Measurements from ENCODE around the gene DPF1.
"Not testable (repeated sequence)": the region's sequence is repeated elsewhere in the genome, so short reads cannot be mapped to it uniquely, and the experiment has no call there.

Gene DPF1

GRCh38 chr19:38250428-38250820, 26.4 kb upstream of the DPF1 start:
- no peak for DNase-seq

- no peak for DNase-seq
Observed at GRCh38 chr19:38248421-38248820, 24.4 kb upstream of the DPF1 start.

GRCh38 chr19:38247734-38248268, 23.8 kb upstream of the DPF1 start:
- no peak for DNase-seq

- DNase-seq: no peak
Observed at GRCh38 chr19:38247126-38247525, 23.1 kb upstream of the DPF1 start.

GRCh38 chr19:38245826-38246498, 21.9 kb upstream of the DPF1 start:
- no peak for DNase-seq

- no peak for DNase-seq
Observed at GRCh38 chr19:38243279-38243673, 19.3 kb upstream of the DPF1 start.

GRCh38 chr19:38239816-38240215, 15.8 kb upstream of the DPF1 start:
- DNase-seq: no peak

- no peak for DNase-seq
Observed at GRCh38 chr19:38234615-38235014, 10.6 kb upstream of the DPF1 start.

- DNase-seq: peak; percentile 80
Observed at GRCh38 chr19:38233740-38234251, 9.8 kb upstream of the DPF1 start.

GRCh38 chr19:38231918-38232317, 7.9 kb upstream of the DPF1 start:
- DNase-seq: no peak

- DNase-seq: not testable (repeated sequence)
Observed at GRCh38 chr19:38230506-38231133, 6.6 kb upstream of the DPF1 start.

GRCh38 chr19:38229585-38230073, 5.6 kb upstream of the DPF1 start:
- DNase-seq: peak; percentile 84

- no peak for DNase-seq
Observed at GRCh38 chr19:38228491-38229439, 4.7 kb upstream of the DPF1 start.

- DNase-seq: no peak
Observed at GRCh38 chr19:38228005-38228377, 4.0 kb upstream of the DPF1 start.

GRCh38 chr19:38227287-38228004, 3.4 kb upstream of the DPF1 start:
- no peak for DNase-seq

GRCh38 chr19:38224863-38225218, 819 bp upstream of the DPF1 start:
- not testable (repeated sequence) for DNase-seq

- no peak for DNase-seq
Observed at GRCh38 chr19:38223617-38224013, 407 bp downstream of the DPF1 start.

- DNase-seq: no peak
Observed at GRCh38 chr19:38223119-38223523, 901 bp downstream of the DPF1 start.

- no peak for DNase-seq
Observed at GRCh38 chr19:38221919-38222830, 1.8 kb downstream of the DPF1 start.

GRCh38 chr19:38221421-38221820, 2.6 kb downstream of the DPF1 start:
- DNase-seq: no peak

GRCh38 chr19:38219221-38219620, 4.8 kb downstream of the DPF1 start:
- no peak for DNase-seq
